Measurements from ENCODE around the gene NR5A1.

GRCh38 chr9:124479947-124480620 lies 27.1 kb downstream of the NR5A1 start:
- TF ChIP-seq RFX5 (IDR thresholded peaks at IDR 0.05; ENCODE audit: low read depth, low read length) = no peak
- TF ChIP-seq USF2 (IDR thresholded peaks at IDR 0.05; ENCODE audit: borderline replicate concordance, low read depth, low read length) = no peak
- no peak for TF ChIP-seq EZH2 (IDR thresholded peaks at IDR 0.05; ENCODE audit: borderline replicate concordance, control insufficient read depth, low read depth, low read length)
- TF ChIP-seq CTCF (IDR thresholded peaks at IDR 0.05 in 2 of 3, conservative IDR thresholded peaks at IDR 0.05 in 1 of 3; ENCODE audit: control insufficient read depth in 2 of 3, extremely low read depth in 1 of 3, insufficient read depth in 1 of 3, low read depth in 3 of 3, low read length in 3 of 3) = no peak
- TF ChIP-seq POLR2A (IDR thresholded peaks at IDR 0.05; ENCODE audit: low read depth, low read length) = no peak
- TF ChIP-seq KDM1A (IDR thresholded peaks at IDR 0.05; ENCODE audit: borderline replicate concordance) = no peak
- TF ChIP-seq E2F4 (IDR thresholded peaks at IDR 0.05; ENCODE audit: low read depth, low read length) = no peak
- no peak for TF ChIP-seq SIN3A (IDR thresholded peaks at IDR 0.05; ENCODE audit: low read depth, low read length)
- no peak for TF ChIP-seq YY1 (IDR thresholded peaks at IDR 0.05; ENCODE audit: low read depth, low read length)
- TF ChIP-seq CREM (IDR thresholded peaks at IDR 0.05; ENCODE audit: low read depth) = no peak
